GM18907 (cell line): ENCODE measurements around the gene CACNA2D4.

Experiments
- ATAC-seq: cut with Tn5 transposase; IDR thresholded peaks from one replicate; pipeline ENCODE4 v1.9.1; 2021; ENCODE audit warnings: mild to moderate bottlenecking, moderate library complexity; ENCODE audit not compliant: unreplicated experiment

CACNA2D4 gene

DNA sequence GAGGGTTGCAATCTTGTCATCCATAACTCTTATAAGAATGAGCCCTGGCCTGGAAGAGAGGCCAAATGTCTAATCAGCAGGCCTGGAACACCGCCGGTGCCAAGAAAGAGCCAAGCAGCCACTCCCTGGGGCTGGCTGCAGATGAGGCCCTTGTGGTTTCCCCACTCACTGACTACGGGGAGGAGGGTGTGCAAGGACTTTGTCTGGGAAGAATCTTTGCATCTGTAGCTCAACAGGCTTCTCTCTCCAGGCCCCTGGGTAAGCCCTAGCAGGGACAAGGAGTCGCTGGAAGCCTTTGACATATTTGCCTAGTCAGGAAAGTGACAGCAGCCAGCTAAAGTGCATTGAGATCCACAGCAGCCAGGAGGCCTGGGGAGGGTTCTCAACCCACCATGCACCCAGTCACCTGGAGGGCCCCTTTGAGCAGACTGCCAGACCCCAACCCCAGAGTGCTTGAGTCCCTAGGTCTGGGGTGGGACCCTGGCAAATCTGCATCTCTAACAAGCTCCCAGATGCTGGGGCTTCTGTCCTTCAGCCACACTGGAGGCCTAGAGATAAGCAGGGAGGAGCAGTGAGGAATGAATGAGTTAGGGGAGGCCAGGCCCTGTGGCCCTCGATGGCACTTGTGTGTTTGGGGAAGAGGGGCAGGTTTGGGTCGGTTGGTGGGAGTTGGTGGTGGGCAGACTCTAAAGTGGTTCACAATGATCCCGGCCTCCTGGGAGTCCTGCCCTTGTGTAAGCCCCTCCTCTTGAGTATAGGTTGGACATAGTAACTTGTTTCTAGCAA is 112.0 kb downstream of the CACNA2D4 start:
- ATAC-seq, result no peak

DNA sequence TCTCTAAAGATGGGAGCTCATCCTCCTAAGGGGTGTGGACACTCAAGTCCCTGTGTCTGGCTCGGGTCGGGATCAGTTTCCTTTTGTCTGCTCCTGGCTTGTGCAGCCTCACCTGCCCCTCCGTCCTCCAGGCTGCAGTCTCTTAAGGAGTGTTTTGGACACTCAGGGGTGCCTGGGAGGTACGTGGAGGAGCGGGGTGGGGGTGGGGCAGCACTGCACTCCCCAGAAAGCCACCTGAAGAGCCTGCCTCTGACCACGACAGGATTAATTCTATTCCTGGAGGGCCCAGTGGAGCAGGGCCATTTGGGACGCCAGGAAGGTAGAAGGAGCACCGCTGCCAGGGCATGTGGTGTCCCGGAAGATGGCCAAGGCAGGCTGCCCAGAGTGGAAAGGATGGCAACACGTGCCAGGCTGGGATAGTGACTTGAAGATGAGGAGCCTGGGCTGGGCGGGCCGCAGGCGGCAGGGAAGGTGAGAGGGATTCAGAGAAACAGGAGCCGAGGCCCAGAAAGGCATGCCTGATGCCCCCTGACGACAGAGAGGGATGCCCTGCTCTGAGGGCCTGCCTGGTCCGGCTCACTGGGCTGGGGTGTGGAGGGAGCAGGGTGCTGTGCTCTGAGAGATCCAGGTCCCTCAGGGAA is 112.9 kb downstream of the CACNA2D4 start:
- no peak for ATAC-seq

DNA sequence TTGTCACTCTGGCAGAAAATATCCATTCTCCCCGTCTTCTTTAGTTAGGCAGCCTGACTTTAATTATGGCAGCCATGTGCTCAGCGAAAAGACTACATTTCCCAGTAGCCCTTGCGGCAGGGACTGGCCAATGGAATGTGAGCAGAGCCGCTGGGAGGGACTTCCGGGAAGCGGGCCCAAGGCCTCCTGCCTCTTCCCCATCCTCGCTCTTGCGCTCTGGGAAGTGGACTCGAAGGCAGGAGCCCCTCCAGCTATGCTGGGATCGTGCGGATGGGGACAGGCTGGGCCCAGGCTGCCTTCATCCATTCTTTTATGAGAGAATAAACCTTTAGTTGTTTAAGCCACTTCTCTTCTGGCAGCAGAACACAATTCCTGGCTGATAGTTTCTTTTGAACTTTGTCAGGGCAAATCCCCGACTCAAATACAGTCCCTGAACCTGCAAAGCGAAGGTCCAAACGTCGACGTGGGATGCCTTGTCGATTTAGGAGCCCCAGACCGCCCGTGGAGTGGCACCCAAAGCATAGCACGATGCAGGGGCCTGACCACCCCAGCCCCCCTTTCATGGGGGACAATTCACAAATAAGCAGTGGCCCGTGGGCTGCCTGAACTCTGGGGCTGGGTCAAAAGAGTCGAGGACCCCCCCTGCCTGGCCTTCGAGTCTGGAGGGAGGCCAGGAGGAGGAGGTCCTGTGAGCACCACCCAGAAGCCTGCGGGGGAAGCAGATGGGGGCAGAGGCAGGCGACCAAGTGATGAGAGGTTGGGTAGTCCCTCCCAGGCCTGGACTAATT is 113.7 kb downstream of the CACNA2D4 start:
- peak; percentile 70 for ATAC-seq

DNA sequence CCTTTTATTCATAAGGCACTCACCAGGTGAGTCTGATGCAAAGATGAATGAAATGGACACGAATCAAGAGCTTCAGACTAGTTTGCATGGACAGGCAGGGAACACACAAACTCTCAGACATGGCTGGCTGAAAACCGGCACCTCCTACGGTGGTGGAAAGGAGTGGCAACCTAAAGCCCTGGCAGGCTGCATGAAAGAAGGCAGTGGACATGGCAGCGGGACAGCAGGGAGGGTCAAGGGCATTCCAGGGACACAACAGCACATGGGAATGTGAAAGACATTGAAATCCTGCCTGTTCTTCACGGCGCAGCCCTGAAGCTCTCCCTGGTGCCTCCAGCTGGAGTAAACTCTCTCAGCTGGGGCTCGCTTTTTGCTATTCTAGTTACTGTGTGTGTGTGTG is 114.7 kb downstream of the CACNA2D4 start:
- ATAC-seq, result no peak

DNA sequence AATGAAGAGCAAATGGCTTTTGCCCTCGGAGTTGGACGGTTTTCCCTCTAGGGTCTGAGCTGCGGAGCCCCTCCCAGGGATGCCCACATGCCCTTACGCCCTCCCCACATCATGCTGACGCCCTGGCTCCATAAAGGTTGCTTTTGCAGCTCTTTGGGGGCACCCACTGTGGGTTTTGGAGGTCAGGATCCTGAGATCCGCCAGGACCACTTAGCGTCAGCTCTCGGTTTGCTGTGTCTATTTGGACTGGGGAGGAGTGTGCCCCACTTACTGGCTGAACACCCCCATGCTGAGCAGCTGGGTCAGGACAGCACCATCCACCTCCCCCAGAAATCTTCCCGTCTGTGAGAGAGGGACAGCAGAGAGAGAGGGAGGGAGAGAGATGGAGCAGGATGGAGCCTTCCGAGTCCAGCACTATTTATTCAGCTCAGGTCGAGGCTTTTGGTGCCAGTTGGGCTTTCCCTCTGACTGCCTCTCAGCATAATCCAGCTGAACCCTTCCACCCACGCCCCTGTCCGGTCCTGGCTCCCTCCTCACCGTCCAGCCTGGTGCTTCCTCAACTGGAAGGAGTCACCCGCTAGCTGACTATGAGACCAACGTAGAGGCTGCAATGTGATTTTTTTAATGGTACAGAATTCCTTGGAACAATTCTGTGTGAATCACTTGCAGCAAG is 117.0 kb downstream of the CACNA2D4 start:
- ATAC-seq, result no peak

DNA sequence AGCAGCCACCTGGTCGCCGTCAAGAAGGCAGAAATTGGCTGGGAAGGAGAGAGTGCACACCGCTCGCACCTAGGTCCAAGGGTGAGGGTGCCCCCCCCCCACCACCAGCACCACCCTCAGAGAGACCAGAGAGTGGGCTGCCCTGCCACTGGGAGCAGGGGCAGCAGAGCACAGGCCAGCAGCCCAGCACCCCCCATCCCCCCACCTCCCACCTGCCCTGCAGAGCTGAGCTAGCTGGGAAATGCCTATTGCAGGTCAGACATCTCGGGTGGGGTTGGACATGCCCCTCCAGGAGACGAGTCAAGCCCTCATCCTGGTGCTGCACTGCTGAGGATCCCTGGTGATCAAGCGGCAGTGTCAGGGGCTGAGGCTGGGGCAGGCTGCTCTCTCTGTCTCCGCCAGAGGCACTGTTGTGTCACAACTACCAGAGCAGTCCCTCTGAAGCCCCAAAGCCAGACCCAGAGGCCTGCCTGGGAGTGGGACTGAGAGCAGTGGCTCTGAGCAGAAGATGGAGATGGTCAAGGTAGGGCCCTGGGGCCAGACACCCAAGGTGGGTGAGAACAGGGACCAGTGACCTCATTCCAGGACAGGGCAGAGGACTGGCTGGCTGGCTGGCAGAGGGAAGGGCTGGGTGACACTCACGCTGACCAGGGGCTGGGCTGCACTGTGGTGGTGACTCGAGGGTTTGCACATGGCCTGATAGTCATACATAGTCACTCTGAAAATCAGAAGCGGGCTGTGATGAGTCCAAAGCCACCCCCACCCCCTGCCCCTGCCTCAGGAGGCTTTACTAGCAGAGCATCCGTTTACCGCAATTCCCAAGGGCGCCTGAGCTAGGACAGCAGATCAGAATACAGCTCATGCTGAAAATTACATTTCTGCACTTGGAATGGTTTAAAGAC is 117.8 kb downstream of the CACNA2D4 start:
- ATAC-seq, result peak; percentile 30

DNA sequence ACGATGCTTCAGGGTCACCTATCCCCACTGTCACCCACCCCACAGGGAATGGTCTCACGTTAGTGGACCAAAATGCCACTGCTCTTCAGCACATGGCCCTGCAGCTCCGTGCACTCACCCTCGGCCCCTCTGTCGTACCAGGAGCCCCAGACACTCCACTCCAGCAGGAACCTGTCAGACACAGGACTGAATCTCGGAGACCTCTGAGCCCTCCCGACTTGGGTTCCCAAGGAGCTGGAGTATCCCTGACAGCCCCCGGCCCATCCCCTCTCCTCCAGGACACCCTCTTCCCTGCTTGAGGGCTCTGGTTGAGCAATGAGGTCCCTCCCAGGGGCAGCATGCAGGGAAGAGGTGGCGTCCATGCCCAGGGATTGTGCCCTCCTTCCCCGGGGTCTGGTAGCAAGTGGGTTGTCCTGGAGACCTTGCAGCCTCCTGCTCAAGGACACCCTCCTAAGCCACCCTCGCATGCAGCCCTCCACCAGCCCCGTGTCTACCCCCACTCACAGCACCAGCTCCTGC is 118.5 kb downstream of the CACNA2D4 start:
- ATAC-seq, result no peak

DNA sequence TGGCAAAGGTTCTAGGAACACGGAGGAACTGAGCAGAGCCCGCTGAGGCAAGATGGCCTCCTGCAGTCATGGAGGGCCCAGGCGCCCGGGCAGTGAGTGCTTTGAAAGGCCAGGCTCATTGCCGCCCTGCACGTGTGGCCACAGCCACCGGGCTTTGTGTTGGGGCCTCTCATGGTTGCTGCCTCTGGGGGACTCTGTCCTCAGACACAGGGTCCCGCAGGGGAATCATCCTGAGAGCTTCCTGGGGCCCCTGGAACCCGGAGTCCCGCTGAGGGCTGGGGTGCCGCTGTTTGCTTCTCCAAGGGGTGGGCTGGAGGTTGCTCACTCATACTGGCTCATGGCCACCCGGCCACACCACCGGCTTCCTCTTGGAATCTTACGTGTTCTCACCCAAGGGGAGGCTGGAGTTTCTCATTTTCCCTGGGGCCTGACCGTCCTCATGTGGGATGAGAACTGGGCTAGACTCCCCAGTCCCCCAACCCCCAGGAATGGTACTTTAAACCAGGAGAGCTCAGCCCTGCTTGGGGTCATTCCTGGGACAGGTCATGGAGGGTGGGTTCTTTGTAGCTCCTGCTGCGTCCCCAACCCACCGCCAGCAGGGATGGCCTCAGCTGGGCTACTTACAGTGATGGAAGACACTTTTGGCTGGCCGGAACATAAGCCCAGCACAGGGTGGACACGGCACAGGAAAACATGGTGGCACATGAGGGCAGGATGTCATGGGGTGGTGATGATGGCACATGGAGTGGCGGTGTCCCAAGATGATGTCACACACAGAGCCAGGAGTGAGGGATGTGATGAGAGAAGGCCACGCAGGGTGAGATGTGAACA is 119.2 kb downstream of the CACNA2D4 start:
- no peak for ATAC-seq

DNA sequence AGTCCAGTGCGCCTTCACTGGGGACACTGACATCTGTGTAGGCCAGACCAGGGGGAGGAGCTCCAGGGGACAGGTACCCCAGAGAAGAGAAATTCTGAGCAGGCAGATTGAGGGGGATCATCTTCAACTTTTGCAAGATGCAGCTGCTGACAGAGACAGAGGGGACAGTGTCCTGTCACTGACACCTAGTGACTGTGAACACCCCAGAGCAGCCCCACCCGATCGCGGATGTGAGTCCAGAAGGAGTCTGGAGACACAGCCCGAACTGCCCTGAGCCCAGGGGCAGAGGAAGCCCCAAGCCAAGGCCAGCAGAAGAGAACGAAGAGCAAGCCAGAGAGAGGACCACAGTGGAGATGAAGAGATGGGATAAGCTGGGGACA is 119.8 kb downstream of the CACNA2D4 start:
- ATAC-seq, result no peak

DNA sequence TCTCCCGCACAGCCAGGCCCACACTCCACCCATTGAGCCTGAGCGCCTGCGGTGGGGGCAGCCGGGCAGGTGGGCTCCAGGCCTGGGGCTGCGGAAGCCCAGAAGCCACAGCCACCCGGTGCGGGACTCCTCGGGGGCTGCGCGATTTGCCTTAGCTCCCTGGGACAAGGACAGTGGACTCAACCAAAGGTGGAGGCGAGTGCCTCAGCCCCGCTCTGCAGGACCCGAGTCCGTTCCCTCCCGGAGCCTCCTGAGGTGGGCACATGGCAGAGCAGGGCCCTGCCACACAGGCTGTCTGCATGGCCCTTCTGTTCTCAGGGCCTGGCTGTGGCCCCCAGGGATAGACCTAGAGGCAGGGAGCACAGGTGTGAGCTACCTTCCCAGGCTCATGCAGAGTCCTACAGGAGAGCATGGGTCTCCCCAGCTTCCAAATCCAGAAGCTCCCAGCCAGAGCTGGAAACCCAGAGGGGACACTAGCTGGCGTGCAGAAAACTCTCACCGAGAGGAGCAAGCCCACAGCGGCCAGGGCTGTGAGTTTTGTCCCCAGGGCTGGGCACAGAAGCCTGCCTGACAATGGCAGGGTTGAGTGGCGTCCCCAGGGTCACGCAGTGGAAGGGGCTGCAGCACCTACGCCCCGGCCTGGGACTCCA is 120.3 kb downstream of the CACNA2D4 start:
- ATAC-seq, result no peak

DNA sequence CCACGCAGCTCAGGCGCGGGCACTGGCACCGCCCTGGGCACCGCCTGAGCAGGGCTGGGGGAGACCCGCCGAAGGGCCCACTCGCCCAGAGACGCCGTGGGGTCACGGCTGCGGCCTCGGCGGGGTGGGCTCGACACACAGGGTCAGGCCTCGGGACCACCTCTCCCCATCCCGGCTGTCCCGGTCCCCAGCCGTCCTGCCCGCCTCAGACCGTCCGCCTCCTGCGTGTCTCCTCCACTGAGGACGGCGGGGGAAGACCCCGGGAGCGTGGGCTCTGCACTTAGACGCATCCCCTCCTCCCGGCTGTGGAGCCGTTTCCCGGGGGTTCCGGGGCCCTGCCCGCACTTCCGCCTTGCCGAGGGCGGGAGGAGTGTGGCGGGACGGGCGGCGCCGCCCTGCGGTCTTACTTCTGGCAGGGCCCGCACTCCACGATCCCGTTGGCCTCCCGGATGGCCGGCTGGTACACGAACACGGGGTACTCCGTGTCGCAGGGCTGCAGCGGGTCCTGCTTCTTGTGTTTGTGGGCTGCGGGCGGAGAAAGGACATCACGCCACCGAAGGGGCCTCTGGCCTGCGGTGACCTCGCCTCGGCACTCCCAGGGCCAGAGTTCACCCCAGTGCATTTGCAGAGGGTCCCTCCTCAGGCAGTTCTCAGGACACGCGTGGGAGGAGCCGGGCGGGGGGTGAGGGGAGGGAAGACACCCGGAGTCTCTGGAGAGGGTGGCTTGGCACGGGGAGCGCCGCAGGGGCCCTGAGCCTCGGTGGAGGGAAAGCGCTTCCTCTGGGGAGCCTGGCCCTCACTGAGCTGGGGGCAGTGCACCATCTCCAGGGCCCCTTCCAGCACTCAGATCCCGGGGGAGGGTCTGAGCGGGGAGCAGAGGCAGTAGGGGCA is 121.2 kb downstream of the CACNA2D4 start:
- ATAC-seq, result peak; percentile 25

DNA sequence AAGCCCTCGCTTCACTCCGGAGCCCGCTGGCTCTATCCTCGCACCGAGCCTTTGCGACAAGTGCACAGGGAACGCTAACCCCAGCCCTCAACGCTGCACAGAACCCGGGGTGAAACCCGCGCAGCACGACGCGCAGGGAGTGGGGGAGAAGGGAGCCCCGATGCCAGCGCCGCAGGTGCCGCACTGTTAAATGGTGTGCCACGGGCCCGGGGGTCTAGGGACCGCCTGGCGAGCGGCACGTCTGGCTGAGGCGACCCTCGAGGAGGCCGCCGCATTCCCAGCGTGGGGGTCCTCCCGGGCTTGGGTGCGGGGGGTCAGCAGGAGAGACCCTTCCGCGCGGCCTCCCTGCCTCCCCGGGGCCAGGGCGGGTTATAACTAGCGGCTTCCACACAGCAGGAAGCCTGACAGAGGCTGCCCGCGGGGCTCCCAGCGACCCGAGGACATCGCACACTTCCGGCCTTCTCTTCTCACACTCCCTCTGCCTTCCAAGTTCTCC is 121.9 kb downstream of the CACNA2D4 start:
- peak; percentile 31 for ATAC-seq

DNA sequence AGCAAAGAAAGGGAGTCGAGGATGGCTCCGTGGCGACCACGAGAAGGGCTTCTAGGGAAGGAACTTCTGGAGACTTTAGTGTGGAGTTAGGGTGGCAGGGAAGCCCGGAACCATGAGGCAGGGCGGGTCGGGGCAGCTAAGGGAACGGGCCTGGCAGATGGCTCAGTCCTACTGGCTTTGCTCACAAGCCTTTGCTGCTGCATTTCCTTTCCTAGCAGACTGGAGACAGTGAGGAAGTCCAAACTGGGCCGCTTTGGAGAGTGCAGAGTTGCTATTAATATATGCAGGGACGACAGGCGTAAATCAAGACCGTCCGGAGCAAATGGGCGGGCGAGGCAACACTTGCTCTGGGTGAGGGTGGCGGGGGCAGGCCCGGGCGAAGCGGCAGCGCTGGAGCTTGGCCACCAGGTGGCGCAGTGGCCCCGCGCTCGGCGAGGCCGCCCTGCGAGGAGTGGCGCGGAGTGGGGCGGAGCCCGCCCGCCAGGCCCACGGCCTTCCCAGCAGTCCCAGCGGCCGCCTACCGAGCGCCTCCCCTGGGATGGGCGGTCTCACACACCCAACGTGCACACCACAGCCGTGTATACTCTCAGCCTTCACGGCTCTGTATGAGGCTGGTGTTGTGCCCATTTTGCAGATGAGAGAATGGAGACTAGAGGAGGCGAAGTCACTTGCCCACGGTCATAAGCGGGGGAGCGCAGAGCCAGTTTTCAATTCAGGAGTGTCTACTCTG is 122.5 kb downstream of the CACNA2D4 start:
- peak; percentile 84 for ATAC-seq

DNA sequence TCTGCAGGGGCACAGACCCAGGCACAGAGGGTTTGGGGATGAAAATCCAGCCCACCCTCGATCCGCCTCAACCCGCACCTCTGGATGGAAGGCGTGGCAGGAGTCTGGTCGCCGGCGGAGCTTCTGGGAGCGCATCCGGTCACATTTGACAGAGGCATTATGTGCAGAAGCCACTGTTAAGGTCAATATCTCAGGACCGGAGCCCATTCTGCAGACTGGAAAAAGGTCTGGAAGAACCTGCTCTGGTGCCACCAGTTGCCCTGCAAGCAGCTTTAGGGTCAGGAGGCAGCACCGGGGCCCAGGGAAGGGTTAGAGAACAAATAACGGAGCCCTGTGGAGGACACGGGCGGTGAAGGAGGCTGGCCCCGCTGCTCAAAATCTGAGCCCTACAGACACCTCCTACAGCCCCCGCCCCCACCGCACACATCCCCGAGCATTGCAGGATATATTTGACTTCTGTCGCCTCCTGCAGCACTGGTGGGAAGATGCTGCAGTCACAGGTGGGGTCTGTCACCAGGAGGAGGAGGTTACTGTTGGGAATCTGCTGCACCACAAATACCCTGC is 123.1 kb downstream of the CACNA2D4 start:
- no peak for ATAC-seq

DNA sequence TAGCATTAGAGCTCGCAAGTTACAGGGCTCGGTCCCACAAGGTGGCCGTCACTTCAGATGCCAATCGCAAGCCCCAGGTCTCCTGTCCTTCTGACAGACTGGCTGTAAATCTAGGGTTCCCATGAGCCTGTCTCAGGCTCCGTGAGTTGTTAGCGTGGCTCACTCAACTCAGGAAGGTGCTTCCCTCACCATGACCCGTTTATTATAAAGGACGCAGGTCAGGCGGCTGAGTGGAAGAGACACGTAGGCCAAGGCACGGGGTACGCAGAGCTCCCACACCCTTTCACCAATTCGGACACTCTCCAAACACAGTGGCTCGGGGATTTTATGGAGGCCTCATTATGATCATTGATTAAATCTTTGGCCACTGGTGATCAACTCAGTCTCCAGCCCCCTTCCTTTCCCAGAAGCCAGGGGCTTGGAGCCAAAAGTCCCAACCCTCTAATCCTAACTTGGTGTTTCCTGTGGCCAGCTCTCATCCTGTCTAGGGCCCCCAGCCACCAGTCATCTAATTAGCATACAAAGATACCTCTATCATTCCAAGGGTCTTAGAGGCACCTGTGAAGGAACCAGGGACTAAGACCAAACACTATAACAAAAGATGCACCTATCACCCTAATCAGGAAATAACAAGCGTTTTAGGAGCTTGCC is 123.9 kb downstream of the CACNA2D4 start:
- ATAC-seq, result no peak
